Small intestine (tissue), 16 donors: ENCODE results near the gene TCL1B. TPM values are rescaled to one million over a fixed set of nuclear protein-coding genes. Genes with fewer than 3 reads are reported as not detected.

Experiments
- DNase-seq, 2 donors: peaks; one replicate each; pipeline versions ENCODE4 v3.0.0 to v3.0.0-alpha.2; 2013
- FAIRE-seq: peaks from 2 replicates; lab custom pipeline; 2012; peaks lifted over from hg19 to GRCh38; lab: Jason Lieb, UNC
- H3K27ac ChIP-seq, 3 donors: one replicate each; pipeline ENCODE4 v1.5.1; 2013; ENCODE audit warnings: low read length in 2 of 3, mild to moderate bottlenecking in 2 of 3, control low read depth in 1 of 3, inconsistent platforms in 1 of 3, low read depth in 1 of 3, moderate library complexity in 1 of 3
- H3K27me3 ChIP-seq, 3 donors: one replicate each; pipeline ENCODE4 v1.6.1; 2013; ENCODE audit warnings: low read length in 3 of 3, inconsistent platforms in 1 of 3; ENCODE audit not compliant: control insufficient read depth in 3 of 3, insufficient read depth in 3 of 3
- H3K36me3 ChIP-seq, 3 donors: one replicate each; pipeline ENCODE4 v1.6.1; 2013; ENCODE audit warnings: low read length in 3 of 3, inconsistent platforms in 1 of 3, low read depth in 1 of 3, mild to moderate bottlenecking in 1 of 3, moderate library complexity in 1 of 3; ENCODE audit not compliant: control insufficient read depth in 3 of 3, insufficient read depth in 2 of 3
- H3K4me1 ChIP-seq, 3 donors: one replicate each; pipeline ENCODE4 v1.6.1; 2013; ENCODE audit warnings: low read length in 2 of 3, inconsistent platforms in 1 of 3, low read depth in 1 of 3, mild to moderate bottlenecking in 1 of 3, moderate library complexity in 1 of 3; ENCODE audit not compliant: control insufficient read depth in 3 of 3, insufficient read depth in 2 of 3
- H3K4me3 ChIP-seq, 3 donors: one replicate each; pipeline ENCODE4 v1.5.1; 2013; ENCODE audit warnings: low read length in 3 of 3, control low read depth in 1 of 3, inconsistent platforms in 1 of 3, low read depth in 1 of 3, mild to moderate bottlenecking in 1 of 3, moderate library complexity in 1 of 3
- H3K9me3 ChIP-seq, 2 donors: one replicate each; pipeline ENCODE4 v1.6.1; 2013; ENCODE audit warnings: low read depth in 1 of 2, low read length in 1 of 2; ENCODE audit not compliant: control insufficient read depth in 2 of 2, insufficient read depth in 1 of 2
- WGBS, 3 donors: extraction: QIAGEN DNeasy Blood & Tissue Kit; methylation state at CpG; one replicate each; pipeline ENCODE4 v1.1.7; 2013; 5-methylcytosine and 5-hydroxymethylcytosine counted together
- long read RNA-seq, 10 donors: transcript quantifications; one replicate each; lab custom pipeline, GENCODE V29; 2026
- polyA plus RNA-seq, 4 donors: library from polyadenylated mRNA; stranded (reverse) in 3 of 4; unstranded in 1 of 4; fragments of 200-250 nt in 3 of 4; fragments of 120-200 nt in 1 of 4; gene quantifications; one replicate each; pipeline versions ENCODE4 v1.2.1 to v1.2.3, GENCODE V29; 2013
- donor health status: healthy with polysubstance abuse.
- donor health status: control.
- donor health status: control.
- donor health status: Bipolar disorder and iron deficiency.
- donor health status: healthy.

TCL1B gene, protein sequence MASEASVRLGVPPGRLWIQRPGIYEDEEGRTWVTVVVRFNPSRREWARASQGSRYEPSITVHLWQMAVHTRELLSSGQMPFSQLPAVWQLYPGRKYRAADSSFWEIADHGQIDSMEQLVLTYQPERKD
- under 1 TPM in 1 of 4 donors, not detected in 3; 0.06 TPM for polyA plus RNA-seq
- long read RNA-seq, donor 1, result 0 reads
- long read RNA-seq, donor 2, result 0 reads
- long read RNA-seq, donor 3, result 0 reads
- long read RNA-seq, donor 4, result 0 reads
- long read RNA-seq, donor 5, result 0 reads
- long read RNA-seq, donor 6, result 0 reads
- long read RNA-seq, donor 7, result 0 reads
- long read RNA-seq, donor 8, result 0 reads
- long read RNA-seq, donor 9, result 0 reads
- long read RNA-seq, donor 10, result 0 reads

DNA sequence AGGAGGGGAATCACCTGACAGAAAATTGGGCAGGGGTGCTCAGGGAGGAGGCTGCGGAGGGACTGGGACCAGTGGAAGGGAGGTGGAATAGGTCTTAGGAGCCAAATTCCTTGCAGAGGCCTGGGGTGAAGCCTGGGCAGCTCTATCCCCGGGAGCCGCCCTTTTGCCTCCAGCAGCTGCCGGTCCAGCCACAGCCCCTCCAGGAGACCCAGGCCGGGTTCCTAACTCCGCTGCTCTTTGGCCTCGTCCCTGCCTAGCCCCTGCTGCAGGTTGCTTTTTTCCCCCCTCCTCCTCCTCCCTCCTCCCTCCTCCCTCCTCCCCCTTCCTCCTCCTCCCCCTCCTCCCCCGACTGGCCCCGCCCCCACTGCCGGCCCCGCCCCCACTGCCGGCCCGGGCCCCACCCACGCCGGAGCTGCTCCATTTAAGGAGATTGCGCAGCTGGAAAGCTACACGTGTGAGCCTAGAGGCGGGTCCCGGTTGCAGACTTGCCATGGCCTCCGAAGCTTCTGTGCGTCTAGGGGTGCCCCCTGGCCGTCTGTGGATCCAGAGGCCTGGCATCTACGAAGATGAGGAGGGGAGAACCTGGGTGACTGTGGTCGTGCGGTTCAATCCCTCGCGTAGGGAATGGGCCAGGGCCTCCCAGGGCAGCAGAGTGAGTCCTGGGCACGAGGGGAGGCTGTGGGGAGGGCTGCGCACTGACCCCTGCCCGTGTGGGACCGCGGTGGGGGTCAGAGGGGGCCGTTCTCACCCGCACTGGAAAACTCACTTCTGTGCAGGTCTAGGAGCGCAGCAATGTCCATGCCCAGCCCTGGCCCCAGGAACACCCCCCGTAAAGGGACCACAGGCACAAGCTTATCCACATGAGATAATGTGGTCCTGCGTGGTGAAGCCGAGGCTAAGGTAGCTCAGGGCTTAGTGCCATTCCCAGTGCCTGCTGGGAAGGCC is at the start of gene TCL1B:
Gene TCL1B, plus strand, starts transcription at position 449 of the 945 bp plus-strand sequence. Its CDS starts 42 bp downstream, at position 491.
- no peak for FAIRE-seq
- 77 to 90% (median 88%) methylated on average over 28 to 38 of the region's 38 CpGs for WGBS, 3 donors
- Histone ChIP-seq H3K4me1 (no peaks in the 10 kb centered on the region), H3K27ac (no peak within 1 kb of the TSS), H3K27me3 (no peaks in the 10 kb centered on the region), H3K36me3 (no peaks in the 10 kb centered on the region), H3K9me3 (no peaks in the 10 kb centered on the region), H3K4me3 (no peak within 1 kb of the TSS)
- no peak for DNase-seq

DNA sequence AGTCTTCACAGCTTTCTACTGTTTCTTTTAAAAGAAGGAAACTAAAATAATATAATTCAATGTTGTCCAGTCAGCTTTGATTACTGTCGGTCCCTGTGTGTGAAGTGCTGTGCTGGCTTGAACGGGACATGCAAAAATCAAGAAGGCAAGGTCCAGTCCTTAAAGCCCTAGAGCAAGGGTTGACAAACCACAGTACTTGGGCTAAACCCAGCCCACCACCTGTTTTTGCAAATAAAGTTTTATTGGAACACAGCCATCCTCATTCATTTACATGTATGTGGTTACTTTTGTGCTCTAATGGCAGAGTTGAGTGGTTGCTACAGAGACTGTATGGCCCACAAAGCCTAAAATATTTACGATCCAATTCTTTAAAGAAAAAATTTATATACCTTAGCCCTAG is 41.2 kb upstream of the TCL1B start:
- peaks cover 0 to 5% (median 0%) of the 10 kb centered on the region in 3 donors for H3K27me3 ChIP-seq
- H3K9me3 ChIP-seq, result no peaks in the 10 kb centered on the region
- H3K36me3 ChIP-seq, result no peaks in the 10 kb centered on the region
- no peak overlapping the region for H3K4me3 ChIP-seq
- H3K4me1 ChIP-seq, result no peaks in the 10 kb centered on the region
- no peak overlapping the region for H3K27ac ChIP-seq
- 86 to 90% (median 87%) methylated on average over 3 of the region's 3 CpGs for WGBS, 3 donors
- no peak for FAIRE-seq
- no peak for DNase-seq

DNA sequence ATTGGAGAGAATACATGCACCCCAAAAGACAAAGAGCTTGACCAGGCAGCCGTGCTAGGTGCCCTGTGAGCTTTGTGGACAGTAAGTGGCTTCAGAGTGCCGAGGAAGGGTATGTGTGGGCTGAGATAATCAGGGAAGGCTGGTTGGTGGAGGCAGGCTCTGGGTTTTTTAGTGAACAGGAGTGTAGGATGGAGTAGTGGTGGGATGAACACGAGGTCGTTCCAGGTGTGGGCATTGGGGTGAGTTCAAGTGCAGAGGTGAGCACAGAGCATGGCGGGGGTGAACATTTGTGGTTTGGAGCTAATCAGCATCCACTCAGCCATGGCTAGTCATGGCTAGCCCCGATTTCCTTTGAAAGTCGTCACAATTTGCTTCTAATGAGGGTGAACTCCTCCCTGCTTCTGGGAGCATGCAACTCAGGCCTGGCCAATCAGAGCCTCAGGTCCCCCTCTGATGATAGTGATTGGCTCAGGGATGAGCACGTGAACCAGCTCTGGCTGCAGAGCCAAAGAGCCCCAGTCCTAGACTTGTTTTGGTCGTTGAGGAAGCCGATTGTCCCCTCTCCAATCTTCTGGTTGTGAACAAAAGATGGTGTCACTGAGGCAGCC is 40.7 kb upstream of the TCL1B start:
- H3K4me3 ChIP-seq, result no peak overlapping the region
- no peak for DNase-seq
- no peaks in the 10 kb centered on the region for H3K4me1 ChIP-seq
- no peak for FAIRE-seq
- no peak overlapping the region for H3K27ac ChIP-seq
- no peaks in the 10 kb centered on the region for H3K36me3 ChIP-seq
- H3K27me3 ChIP-seq, result peaks cover 0 to 5% (median 0%) of the 10 kb centered on the region in 3 donors
- 75 to 79% (median 75%) methylated on average over 10 of the region's 10 CpGs for WGBS, 3 donors
- H3K9me3 ChIP-seq, result no peaks in the 10 kb centered on the region

DNA sequence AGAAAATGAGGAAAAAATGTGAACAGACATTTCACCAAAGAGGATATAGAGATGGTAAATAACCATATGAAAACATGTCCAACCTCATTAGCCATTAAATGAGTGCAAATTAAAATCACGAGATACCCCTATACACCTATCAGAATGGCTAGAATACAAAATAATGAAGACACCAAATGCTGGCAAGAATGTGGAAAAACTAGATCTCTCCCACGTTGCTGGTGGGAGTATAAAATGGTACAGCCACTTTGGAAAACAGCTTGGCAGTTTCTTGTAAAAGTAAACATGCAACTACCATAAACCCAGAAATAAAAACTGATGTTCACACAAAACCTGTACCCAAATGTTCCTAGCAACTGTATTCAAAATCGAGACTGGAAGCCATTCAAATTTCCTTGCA is 38.3 kb upstream of the TCL1B start:
- H3K4me1 ChIP-seq, result no peaks in the 10 kb centered on the region
- H3K4me3 ChIP-seq, result no peak overlapping the region
- H3K27ac ChIP-seq, result no peak overlapping the region
- FAIRE-seq, result no peak
- peaks cover 0 to 5% (median 0%) of the 10 kb centered on the region in 3 donors for H3K27me3 ChIP-seq
- no peaks in the 10 kb centered on the region for H3K36me3 ChIP-seq
- H3K9me3 ChIP-seq, result no peaks in the 10 kb centered on the region
- WGBS, 3 donors, result 59 to 69% (median 60%) methylated on average over 3 of the region's 3 CpGs
- no peak for DNase-seq

DNA sequence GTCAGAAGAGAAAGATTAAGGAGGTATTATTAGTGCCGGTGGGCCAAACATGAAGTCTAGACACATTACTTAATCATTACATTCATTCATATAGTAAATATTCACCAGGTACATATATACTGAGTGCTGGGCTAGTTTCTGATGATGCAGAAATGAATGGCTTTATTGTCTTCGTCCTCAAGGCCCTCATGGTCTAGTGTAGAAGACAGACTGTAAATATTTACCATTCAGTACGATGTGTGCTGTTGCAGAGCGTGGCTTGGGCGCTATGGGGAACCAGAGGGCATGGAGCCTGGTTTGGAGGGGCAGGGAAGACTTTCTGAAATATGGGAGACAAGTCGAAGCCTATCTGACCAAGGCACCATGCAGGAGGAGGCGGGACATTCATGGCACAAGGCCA is 37.0 kb upstream of the TCL1B start:
- FAIRE-seq, result no peak
- WGBS, 3 donors, result 29 to 63% (median 35%) methylated on average over 7 of the region's 7 CpGs

DNA sequence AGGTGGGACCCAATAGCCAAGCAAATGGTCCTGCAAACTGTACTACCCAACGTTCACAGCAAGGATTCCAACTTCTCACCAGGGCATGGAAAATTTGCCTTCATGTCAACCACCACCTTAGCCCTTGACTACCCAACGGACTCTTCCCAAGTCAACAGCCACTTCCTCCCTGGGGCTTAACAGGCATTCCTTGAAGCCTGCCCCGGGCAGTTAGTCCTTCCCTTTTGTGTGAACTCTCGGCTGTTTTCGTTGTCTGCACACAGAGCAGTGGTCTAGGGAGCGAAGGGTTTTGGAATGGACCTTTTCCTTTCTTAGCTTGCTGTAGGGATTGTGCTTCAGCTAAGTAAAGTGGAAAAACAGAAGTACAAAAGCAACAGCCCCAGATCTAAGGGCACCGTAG is 35.2 kb upstream of the TCL1B start:
- no peak for DNase-seq
- Histone ChIP-seq H3K27ac (no peak overlapping the region), H3K4me1 (no peaks in the 10 kb centered on the region), H3K36me3 (no peaks in the 10 kb centered on the region), H3K9me3 (no peaks in the 10 kb centered on the region), H3K4me3 (no peak overlapping the region), H3K27me3 (peaks cover 0 to 2% (median 0%) of the 10 kb centered on the region in 3 donors)
- no peak for FAIRE-seq
- 68 to 75% (median 70%) methylated on average over 7 of the region's 7 CpGs for WGBS, 3 donors

More for the DNA sequence above, 37.0 kb upstream of the TCL1B start:
- H3K27ac ChIP-seq, result no peak overlapping the region
- H3K9me3 ChIP-seq, result no peaks in the 10 kb centered on the region
- no peak overlapping the region for H3K4me3 ChIP-seq
- no peak for DNase-seq
- H3K27me3 ChIP-seq, result peaks cover 0 to 5% (median 0%) of the 10 kb centered on the region in 3 donors
- no peaks in the 10 kb centered on the region for H3K4me1 ChIP-seq
- H3K36me3 ChIP-seq, result no peaks in the 10 kb centered on the region

DNA sequence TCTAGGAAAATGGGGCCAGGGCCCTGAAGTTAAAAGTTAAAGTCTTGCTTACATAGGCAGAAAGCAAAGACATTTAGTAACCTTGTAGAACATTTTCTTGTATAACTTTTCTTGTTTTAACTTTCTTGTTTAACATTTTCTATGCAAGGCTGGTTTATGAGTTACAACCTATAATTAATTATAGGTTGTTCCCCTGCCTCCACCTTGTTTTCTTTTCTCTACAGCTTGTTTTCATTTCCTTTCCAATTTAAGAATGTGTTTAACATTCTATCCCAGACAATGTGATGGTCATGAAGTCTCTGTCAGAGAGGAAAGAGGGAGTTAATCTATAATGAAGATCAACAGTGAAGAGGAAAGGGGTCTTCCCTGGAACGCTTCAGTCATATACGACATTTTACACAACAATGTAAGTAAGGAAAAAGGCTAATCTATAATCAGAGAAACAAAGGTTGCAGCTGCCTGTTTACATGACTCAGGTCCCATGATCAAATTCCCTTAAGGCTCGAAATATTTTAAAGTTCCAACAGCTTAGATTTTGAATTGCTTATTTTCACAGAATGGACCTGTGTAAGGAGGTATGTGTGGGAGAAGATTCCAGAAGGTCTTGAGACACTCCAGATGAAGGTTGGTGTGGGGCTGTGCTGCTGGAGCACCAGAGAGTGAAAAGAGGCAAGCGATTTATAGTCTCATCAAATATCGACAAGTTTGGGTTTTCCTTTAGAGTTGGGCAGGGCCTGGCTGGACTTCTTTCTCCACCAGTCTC is 34.2 kb upstream of the TCL1B start:
- WGBS, 3 donors, result 49 to 58% (median 57%) methylated on average over 5 of the region's 5 CpGs
- H3K4me3 ChIP-seq, result no peak overlapping the region
- no peaks in the 10 kb centered on the region for H3K36me3 ChIP-seq
- FAIRE-seq, result no peak
- DNase-seq, result no peak
- H3K4me1 ChIP-seq, result no peaks in the 10 kb centered on the region
- H3K9me3 ChIP-seq, result no peaks in the 10 kb centered on the region
- no peaks in the 10 kb centered on the region for H3K27me3 ChIP-seq
- H3K27ac ChIP-seq, result no peak overlapping the region
